Kidney (tissue), 14 donors: ENCODE data around the gene CNOT11. TPM values are rescaled to one million over a fixed set of nuclear protein-coding genes. Genes with fewer than 3 reads are reported as not detected.

Experiments used
- DNase-seq, 5 donors: peaks; one replicate each; pipeline ENCODE4 v3.0.0-alpha.2; 2013 to 2020
- FAIRE-seq: peaks from 2 replicates; lab custom pipeline; 2012; peaks lifted over from hg19 to GRCh38; lab: Jason Lieb, UNC
- H3K27ac ChIP-seq, 2 donors: one replicate each; pipeline ENCODE4 v1.7.0; 2013; ENCODE audit warnings: low read depth in 2 of 2, low read length in 2 of 2, inconsistent platforms in 1 of 2
- H3K27me3 ChIP-seq: one replicate; pipeline ENCODE4 v1.7.1; 2013; ENCODE audit warnings: low read length, inconsistent platforms; ENCODE audit not compliant: control insufficient read depth, insufficient read depth
- H3K36me3 ChIP-seq, 3 donors: one replicate each; pipeline versions ENCODE4 v1.7.0 to v1.7.1; 2013; ENCODE audit warnings: low read length in 3 of 3, control low read depth in 1 of 3, inconsistent platforms in 1 of 3; ENCODE audit not compliant: insufficient read depth in 3 of 3, control insufficient read depth in 2 of 3
- H3K4me1 ChIP-seq, 3 donors: one replicate each; pipeline versions ENCODE4 v1.7.0 to v1.7.1; 2013; ENCODE audit warnings: low read length in 3 of 3, inconsistent platforms in 1 of 3, low read depth in 1 of 3; ENCODE audit not compliant: control insufficient read depth in 2 of 3, insufficient read depth in 2 of 3
- H3K4me3 ChIP-seq, 3 donors: one replicate each; pipeline versions ENCODE4 v1.7.0 to v1.8.1; 2013; ENCODE audit warnings: low read length in 3 of 3, control low read depth in 1 of 3, inconsistent platforms in 1 of 3
- H3K9ac ChIP-seq, 3 donors: one replicate each; pipeline versions ENCODE4 v1.7.0 to v1.7.1; 2013; ENCODE audit warnings: low read length in 3 of 3, control low read depth in 1 of 3, inconsistent platforms in 1 of 3
- H3K9me3 ChIP-seq, 3 donors: one replicate each; pipeline versions ENCODE4 v1.7.0 to v1.7.1; 2013; ENCODE audit warnings: low read length in 3 of 3, control low read depth in 1 of 3, inconsistent platforms in 1 of 3; ENCODE audit not compliant: control insufficient read depth in 2 of 3, insufficient read depth in 1 of 3
- intact Hi-C: fragments of 100-400 bp; cut with DNase I; formaldehyde crosslinking; loops from one replicate; pipeline ENCODE4 v1.11.1; 2022
- polyA plus RNA-seq: library from polyadenylated mRNA; stranded (reverse); fragments of 350-450 nt; fragmentation: Illumina TruSeq; extraction: RNeasy Lipid Tissue Mini Kit (QIAGEN cat#74804); gene quantifications from one replicate; pipeline ENCODE4 v1.2.3, GENCODE V29; 2014; ENCODE audit warnings: low read depth, low replicate concordance; ENCODE audit not compliant: insufficient read depth
- total RNA-seq: library from RNA; stranded (reverse); fragmentation: NEBNext Ultra II Directional; extraction: Animal tissue kit (Norgen Biotek cat#: 25700); gene quantifications from one replicate; pipeline ENCODE4 v1.2.1, GENCODE V29; 2021
- TF ChIP-seq, protein P1 (sequence below): IDR thresholded peaks from 3 replicates; pipeline ENCODE4 v1.5.1; 2012; ENCODE audit warnings: mild to moderate bottlenecking, moderate library complexity, borderline replicate concordance; ENCODE audit not compliant: insufficient read depth; ENCODE audit errors: extremely low read depth
- donor health status: control.
- donor health status: control.
- donor health status: control.
- donor health status: control.
- donor health status: control.
- donor health status: DM: yes; HTN: yes; CAD: no.
- donor health status: Normal renal cell carcinoma (clear cell type).

CNOT11 gene
- total and polyA plus RNA-seq, 2 donors from 2014 or later, result 28.4 to 45.7 TPM

DNA sequence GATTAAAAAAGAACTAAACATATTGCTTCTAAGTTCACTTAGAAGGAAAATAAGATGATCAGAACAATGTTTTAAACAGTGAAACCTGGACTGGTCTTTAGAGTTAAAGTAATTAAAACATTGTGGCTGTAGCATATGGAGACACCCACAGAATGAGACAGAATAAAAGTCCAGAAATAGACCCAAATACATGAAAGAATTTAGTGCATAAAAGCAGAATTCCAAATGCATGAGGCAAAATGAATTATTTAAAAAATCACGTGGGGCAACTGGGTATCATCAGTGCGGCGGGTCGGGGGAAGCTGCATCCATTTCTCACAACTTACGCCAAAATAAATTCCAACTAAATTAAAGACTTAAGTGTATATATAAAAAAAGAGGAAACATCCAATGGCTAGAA lies 43.7 kb downstream of the CNOT11 start:
- Histone ChIP-seq H3K27ac (no peak overlapping the region), H3K27me3 (no peaks in the 10 kb centered on the region), H3K36me3 (no peaks in the 10 kb centered on the region), H3K9ac (no peak overlapping the region), H3K9me3 (no peaks in the 10 kb centered on the region), H3K4me3 (no peak overlapping the region), H3K4me1 (no peaks in the 10 kb centered on the region)
- TF ChIP-seq, protein P1, sequence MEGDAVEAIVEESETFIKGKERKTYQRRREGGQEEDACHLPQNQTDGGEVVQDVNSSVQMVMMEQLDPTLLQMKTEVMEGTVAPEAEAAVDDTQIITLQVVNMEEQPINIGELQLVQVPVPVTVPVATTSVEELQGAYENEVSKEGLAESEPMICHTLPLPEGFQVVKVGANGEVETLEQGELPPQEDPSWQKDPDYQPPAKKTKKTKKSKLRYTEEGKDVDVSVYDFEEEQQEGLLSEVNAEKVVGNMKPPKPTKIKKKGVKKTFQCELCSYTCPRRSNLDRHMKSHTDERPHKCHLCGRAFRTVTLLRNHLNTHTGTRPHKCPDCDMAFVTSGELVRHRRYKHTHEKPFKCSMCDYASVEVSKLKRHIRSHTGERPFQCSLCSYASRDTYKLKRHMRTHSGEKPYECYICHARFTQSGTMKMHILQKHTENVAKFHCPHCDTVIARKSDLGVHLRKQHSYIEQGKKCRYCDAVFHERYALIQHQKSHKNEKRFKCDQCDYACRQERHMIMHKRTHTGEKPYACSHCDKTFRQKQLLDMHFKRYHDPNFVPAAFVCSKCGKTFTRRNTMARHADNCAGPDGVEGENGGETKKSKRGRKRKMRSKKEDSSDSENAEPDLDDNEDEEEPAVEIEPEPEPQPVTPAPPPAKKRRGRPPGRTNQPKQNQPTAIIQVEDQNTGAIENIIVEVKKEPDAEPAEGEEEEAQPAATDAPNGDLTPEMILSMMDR, result no peak
- DNase-seq (no peak), FAIRE-seq (no peak)
- intact Hi-C loops, result no loop called here

DNA sequence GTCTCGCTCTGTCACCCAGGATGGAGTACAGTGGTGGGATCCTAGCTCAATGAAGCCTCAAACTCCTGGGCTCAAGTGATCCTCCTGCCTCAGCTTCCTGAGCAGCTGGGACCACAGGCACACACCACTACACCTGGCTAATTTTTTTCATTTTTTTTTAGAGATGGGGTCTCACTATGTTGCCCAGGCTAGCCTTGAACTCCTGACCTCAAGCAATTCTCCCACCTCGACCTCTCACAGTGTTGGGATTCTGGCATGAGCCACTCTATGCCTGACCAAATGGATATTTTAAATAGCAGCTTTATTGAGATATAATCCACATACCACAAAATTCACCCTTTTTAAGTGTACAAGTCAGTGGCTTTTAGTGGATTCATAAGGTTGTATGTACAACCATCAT lies 44.7 kb downstream of the CNOT11 start:
- no peak for DNase-seq
- intact Hi-C loops, result no loop called here
- FAIRE-seq, result no peak
- TF ChIP-seq, protein P1, result no peak
- no peaks in the 10 kb centered on the region for H3K4me1 ChIP-seq
- no peaks in the 10 kb centered on the region for H3K36me3 ChIP-seq
- H3K9ac ChIP-seq, result no peak overlapping the region
- no peak overlapping the region for H3K4me3 ChIP-seq
- H3K27me3 ChIP-seq, result no peaks in the 10 kb centered on the region
- H3K27ac ChIP-seq, result no peak overlapping the region
- no peaks in the 10 kb centered on the region for H3K9me3 ChIP-seq

DNA sequence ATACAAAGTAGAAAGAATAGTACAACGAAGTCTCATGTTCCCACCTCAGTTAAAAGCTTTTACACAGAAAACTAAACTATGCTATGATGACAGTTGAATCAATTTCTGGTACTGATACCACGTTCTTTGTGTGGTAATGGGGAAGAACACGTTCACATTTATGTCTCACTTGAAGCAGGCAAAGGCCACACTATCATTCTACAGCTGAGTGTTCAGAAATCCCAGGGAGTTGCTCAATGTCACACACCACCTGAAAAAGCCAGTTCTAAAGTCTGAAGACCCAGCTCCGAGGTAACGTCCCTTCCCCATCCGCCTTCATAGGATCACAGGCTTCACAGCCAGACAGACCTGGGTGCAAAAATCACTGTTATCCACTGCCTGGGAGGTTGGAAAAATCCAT lies 46.9 kb downstream of the CNOT11 start:
- no peaks in the 10 kb centered on the region for H3K4me1 ChIP-seq
- no peak for DNase-seq
- TF ChIP-seq, protein P1, result no peak
- H3K9ac ChIP-seq, result no peak overlapping the region
- intact Hi-C loops, result no loop called here
- no peak overlapping the region for H3K27ac ChIP-seq
- no peaks in the 10 kb centered on the region for H3K36me3 ChIP-seq
- no peaks in the 10 kb centered on the region for H3K9me3 ChIP-seq
- FAIRE-seq, result no peak
- H3K4me3 ChIP-seq, result no peak overlapping the region
- H3K27me3 ChIP-seq, result no peaks in the 10 kb centered on the region

DNA sequence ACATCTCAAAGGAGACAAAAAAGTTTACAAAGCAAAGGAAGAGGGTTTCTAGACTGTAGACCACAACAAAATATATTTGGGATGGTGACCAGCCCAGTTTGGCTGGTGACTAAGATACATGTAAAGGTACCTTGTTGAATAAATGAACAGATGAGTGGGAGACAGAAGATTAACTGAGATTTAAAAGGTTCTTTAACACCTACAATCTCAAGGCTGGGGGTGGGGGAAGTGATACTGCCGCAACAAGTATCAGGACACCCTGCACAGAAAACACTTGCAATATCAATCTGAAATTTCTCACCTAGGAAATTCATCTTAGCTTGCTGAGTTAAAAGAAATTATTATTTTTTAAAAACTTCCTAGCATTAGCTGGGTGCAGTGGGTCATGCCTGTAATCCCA lies 47.5 kb downstream of the CNOT11 start:
- TF ChIP-seq, protein P1, result no peak
- no peaks in the 10 kb centered on the region for H3K9me3 ChIP-seq
- no peaks in the 10 kb centered on the region for H3K36me3 ChIP-seq
- H3K9ac ChIP-seq, result no peak overlapping the region
- H3K27ac ChIP-seq, result no peak overlapping the region
- peaks cover 0 to under 1% (median 0%) of the 10 kb centered on the region in 3 donors for H3K4me1 ChIP-seq
- H3K27me3 ChIP-seq, result no peaks in the 10 kb centered on the region
- DNase-seq, result no peak
- no peak overlapping the region for H3K4me3 ChIP-seq
- intact Hi-C loops, result no loop called here
- FAIRE-seq, result no peak
